Calu3 (cell line): ENCODE results near the gene BCL2L12. TPM values are rescaled to one million over a fixed set of nuclear protein-coding genes. Genes with fewer than 3 reads are reported as not detected.

Source experiments
- BruUV-seq: library from RNA; stranded (reverse); fragments of 400-500 nt; replicated peaks from 2 replicates; lab custom pipeline; 2021; lab: Mats Ljungman, UMichigan
- CTCF ChIA-PET: fragments of 300-600 bp; sonication (Branson Sonifier 250); formaldehyde crosslinking; loops from one replicate; lab custom pipeline; 2022; ENCODE audit warnings: antibody characterized with exemption; lab: Charles Lee
- DNase-seq: peaks from one replicate; pipeline ENCODE4 v3.0.0; 2022
- H3K27ac Mint-ChIP-seq: one replicate; pipeline ENCODE4 v1.8.0; 2022; ENCODE audit warnings: mixed read lengths; ENCODE audit not compliant: unreplicated experiment
- H3K27me3 Mint-ChIP-seq: one replicate; pipeline ENCODE4 v1.8.0; 2022; ENCODE audit warnings: mixed read lengths; ENCODE audit not compliant: unreplicated experiment
- H3K36me3 Mint-ChIP-seq: one replicate; pipeline ENCODE4 v1.8.0; 2022; ENCODE audit warnings: mild to moderate bottlenecking, moderate library complexity, mixed read lengths; ENCODE audit not compliant: insufficient read depth, unreplicated experiment
- H3K4me1 Mint-ChIP-seq: one replicate; pipeline ENCODE4 v1.8.0; 2022; ENCODE audit warnings: mild to moderate bottlenecking, low read depth, mixed read lengths; ENCODE audit not compliant: unreplicated experiment
- H3K4me3 Mint-ChIP-seq: one replicate; pipeline ENCODE4 v1.8.0; 2022; ENCODE audit warnings: mild to moderate bottlenecking, low read depth, moderate library complexity, mixed read lengths; ENCODE audit not compliant: unreplicated experiment
- H3K9me3 Mint-ChIP-seq: one replicate; pipeline ENCODE4 v1.8.0; 2022; ENCODE audit warnings: low read depth, mixed read lengths; ENCODE audit not compliant: unreplicated experiment
- intact Hi-C: fragments of 100-400 bp; cut with micrococcal nuclease; formaldehyde crosslinking; loops from one replicate; pipeline ENCODE4 v1.10.0; 2022; ENCODE audit not compliant: unreplicated experiment
- total RNA-seq: library from RNA; stranded (reverse); gene quantifications from 2 replicates; pipeline ENCODE4 v1.2.3, GENCODE V29; 2022
- TF ChIP-seq, protein P1 (sequence below): fragments of 200-600 bp; IDR thresholded peaks from one replicate; pipeline ENCODE4 v1.8.0; 2022; ENCODE audit warnings: antibody characterized with exemption; ENCODE audit not compliant: unreplicated experiment

BCL2L12 gene
- total RNA-seq, 1 experiment from 2014 or later: 70.8 TPM

DNA sequence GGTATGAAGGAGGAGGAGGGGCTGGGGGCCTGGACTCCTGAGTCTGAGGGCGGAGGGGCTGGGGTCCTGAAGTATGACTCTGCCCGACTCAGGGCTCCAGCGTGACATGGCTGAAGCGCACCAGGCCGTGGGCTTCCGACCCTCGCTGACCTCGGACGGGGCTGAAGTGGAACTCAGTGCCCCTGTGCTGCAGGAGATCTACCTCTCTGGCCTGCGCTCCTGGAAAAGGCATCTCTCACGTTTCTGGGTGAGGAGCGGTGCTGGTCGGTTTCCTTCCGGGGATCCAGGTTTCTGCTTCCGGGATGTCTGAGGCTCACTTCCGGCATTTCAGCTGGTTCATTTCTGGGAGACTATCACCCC, 26.4 kb downstream of the BCL2L12 start:
- no peaks in the 10 kb centered on the region for H3K27me3 Mint-ChIP-seq
- BruUV-seq: no TSS peak
- H3K27ac Mint-ChIP-seq: no peak overlapping the region
- no peaks in the 10 kb centered on the region for H3K9me3 Mint-ChIP-seq
- CTCF ChIA-PET: no interaction called here
- peaks cover 56% of the 10 kb centered on the region for H3K36me3 Mint-ChIP-seq
- TF ChIP-seq, protein P1, sequence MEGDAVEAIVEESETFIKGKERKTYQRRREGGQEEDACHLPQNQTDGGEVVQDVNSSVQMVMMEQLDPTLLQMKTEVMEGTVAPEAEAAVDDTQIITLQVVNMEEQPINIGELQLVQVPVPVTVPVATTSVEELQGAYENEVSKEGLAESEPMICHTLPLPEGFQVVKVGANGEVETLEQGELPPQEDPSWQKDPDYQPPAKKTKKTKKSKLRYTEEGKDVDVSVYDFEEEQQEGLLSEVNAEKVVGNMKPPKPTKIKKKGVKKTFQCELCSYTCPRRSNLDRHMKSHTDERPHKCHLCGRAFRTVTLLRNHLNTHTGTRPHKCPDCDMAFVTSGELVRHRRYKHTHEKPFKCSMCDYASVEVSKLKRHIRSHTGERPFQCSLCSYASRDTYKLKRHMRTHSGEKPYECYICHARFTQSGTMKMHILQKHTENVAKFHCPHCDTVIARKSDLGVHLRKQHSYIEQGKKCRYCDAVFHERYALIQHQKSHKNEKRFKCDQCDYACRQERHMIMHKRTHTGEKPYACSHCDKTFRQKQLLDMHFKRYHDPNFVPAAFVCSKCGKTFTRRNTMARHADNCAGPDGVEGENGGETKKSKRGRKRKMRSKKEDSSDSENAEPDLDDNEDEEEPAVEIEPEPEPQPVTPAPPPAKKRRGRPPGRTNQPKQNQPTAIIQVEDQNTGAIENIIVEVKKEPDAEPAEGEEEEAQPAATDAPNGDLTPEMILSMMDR: no peak
- DNase-seq: no peak
- H3K4me3 Mint-ChIP-seq: no peak overlapping the region
- no peaks in the 10 kb centered on the region for H3K4me1 Mint-ChIP-seq
- intact Hi-C loops: no loop called here

DNA sequence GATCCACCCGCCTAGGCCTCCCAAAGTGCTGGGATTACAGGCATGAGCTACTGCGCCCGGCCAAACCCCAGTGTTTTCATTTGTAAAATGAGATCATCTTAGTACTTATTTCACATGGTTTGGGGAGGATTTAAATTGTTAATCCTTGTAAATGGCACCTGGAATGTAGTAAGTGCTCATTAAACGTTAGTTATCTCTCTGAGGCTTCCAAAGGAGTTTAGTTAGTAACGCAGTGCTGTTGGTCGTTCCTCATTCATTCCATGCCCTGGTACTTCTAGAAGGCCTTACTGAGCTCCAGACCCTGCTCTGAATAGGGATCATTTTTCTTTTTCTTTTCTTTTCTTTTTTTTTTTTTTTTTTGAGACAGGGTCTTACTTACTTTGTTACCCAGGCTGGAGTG, 30.4 kb downstream of the BCL2L12 start:
- Mint-ChIP-seq H3K27me3 (peaks cover 14% of the 10 kb centered on the region), H3K4me3 (no peak overlapping the region), H3K36me3 (peaks cover 16% of the 10 kb centered on the region), H3K27ac (no peak overlapping the region), H3K9me3 (no peaks in the 10 kb centered on the region), H3K4me1 (no peaks in the 10 kb centered on the region)
- intact Hi-C loops: no loop called here
- DNase-seq: no peak
- CTCF ChIA-PET: interaction anchor here (0.6 to 0.7 kb wide), 2 partner anchors 132 to 1138 kb away, joined by 5 to 7 read pairs; no protein-coding TSS in a partner anchor
- BruUV-seq: no TSS peak
- TF ChIP-seq, protein P1: no peak

- Mint-ChIP-seq H3K36me3 (peaks cover 10% of the 10 kb centered on the region), H3K4me3 (no peak overlapping the region), H3K27me3 (peaks cover 21% of the 10 kb centered on the region), H3K27ac (no peak overlapping the region), H3K4me1 (no peaks in the 10 kb centered on the region), H3K9me3 (no peaks in the 10 kb centered on the region)
- BruUV-seq: no TSS peak
- intact Hi-C loops: no loop called here
- TF ChIP-seq, protein P1: no peak
- CTCF ChIA-PET: interaction anchor here (0.6 kb wide), 1 partner anchor 1137 kb away, joined by 7 read pairs; no protein-coding TSS in a partner anchor
- no peak for DNase-seq
Measured at GRCh38 chr19:49696865-49697264, 31.1 kb downstream of the BCL2L12 start.

- CTCF ChIA-PET: interaction anchor here (0.9 kb wide), 1 partner anchor 23 kb away, joined by 4 read pairs; no protein-coding TSS in a partner anchor
- no peaks in the 10 kb centered on the region for H3K36me3 Mint-ChIP-seq
- H3K4me1 Mint-ChIP-seq: no peaks in the 10 kb centered on the region
- no peaks in the 10 kb centered on the region for H3K9me3 Mint-ChIP-seq
- DNase-seq: no peak
- no TSS peak for BruUV-seq
- no peak overlapping the region for H3K4me3 Mint-ChIP-seq
- TF ChIP-seq, protein P1: no peak
- peaks cover 38% of the 10 kb centered on the region for H3K27me3 Mint-ChIP-seq
- H3K27ac Mint-ChIP-seq: no peak overlapping the region
- intact Hi-C loops: no loop called here
Measured at GRCh38 chr19:49699364-49699763, 33.6 kb downstream of the BCL2L12 start.
